Inflammatory macrophage treated with lipopolysaccharide for 4 hours (primary cell): ENCODE results near the gene AP5Z1.
A peak's percentile ranks its signal among the peaks of the same experiment; 100 is the strongest.
"Not testable (repeated sequence)": the region's sequence is repeated elsewhere in the genome, so short reads cannot be mapped to it uniquely, and the experiment has no call there.

Experiments used
- DNase-seq: peaks from one replicate; pipeline ENCODE4 v3.0.0-alpha.2; 2020

AP5Z1 gene

DNA sequence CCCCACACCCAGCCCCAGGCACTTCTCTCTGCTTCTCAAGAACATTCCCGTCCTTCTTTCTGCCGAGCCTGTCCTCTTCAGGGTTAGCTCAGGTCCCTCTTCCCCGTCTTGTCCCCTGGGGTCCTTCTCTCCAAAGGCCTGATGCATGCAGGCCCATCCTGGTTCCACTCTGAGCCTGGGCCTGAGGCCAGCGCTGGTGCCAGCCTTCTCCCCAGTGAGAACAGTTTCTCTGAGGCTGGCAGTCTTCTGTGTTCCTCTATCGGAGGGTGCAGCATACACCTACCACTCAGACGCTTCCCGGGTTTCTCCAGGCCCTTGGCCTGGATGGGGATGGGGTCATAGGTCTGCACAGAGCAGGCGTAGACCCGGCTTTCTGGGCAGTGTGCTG is 14.6 kb downstream of the AP5Z1 start:
- DNase-seq, result no peak

- no peak for DNase-seq
These were observed 15.1 kb downstream of the AP5Z1 start for GRCh38 chr7:4790516-4790991.

DNA sequence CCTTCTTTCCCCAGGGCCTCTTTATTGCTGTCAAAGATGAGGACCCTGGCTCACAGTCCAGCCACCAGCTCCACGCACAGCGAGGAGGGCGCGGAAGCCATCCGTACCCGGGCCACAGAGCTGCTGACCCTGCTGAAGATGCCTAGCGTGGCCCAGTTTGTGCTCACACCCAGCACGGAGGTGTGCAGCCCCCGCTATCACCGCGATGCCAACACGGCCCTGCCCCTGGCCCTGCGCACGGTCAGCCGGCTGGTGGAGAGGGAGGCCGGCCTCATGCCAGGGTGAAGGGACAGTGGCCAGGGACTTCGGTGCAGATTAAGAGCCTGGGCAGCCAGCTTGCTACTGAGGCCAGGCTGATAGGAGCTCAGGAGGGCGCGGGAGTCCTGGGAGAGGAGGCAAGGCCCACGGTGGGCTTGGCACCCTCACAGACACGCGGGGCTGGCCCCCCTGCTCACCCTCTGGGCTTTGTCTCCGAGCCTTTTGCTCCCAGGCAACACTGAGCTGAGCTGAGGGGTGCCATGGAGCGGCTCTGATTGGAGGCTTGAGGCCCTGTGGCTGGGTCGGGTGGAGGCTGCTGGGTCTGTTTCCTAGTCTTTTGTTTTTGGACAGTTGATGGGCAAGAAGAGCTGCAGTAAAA is 15.8 kb downstream of the AP5Z1 start:
- DNase-seq, result no peak

DNA sequence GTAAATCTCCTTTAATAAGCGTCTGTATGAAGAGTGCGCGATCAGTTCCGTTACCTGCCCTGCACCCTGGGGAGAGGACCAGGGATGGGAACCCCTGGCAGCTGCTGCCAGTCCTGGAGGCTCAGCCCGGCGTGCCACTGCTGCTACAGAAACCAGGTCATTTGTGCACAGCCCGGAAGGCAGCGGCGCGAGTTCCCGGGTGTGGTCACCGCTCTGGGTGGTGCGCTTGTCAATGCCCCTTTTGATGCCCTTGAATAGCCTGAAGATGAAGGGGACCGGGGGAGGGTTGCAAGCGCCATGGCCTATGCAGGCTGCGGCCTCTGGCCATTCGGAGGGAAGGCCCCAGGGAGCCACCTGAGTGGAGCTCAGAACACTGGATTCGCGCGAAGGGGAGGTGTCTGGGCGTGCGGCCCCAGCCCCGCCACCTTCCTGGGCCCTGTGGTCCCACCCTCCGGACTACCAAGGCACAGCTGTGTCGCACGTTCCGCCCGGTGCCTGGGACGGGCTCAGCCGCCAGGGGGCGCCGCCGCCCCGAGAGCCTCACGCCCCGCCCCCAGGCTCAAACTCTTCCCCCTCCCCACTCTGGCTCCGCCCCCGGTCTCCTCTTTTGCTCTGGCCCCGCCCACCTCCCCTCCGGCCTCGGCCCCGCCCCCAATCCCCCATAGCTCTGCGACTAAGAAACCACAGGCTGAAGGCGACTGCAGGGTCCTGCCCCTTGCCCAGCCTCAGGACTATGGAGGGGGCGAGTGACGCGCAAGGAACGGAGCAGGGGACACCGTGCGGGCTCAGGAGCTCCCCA is 16.5 kb downstream of the AP5Z1 start:
- peak; percentile 62 for DNase-seq

DNA sequence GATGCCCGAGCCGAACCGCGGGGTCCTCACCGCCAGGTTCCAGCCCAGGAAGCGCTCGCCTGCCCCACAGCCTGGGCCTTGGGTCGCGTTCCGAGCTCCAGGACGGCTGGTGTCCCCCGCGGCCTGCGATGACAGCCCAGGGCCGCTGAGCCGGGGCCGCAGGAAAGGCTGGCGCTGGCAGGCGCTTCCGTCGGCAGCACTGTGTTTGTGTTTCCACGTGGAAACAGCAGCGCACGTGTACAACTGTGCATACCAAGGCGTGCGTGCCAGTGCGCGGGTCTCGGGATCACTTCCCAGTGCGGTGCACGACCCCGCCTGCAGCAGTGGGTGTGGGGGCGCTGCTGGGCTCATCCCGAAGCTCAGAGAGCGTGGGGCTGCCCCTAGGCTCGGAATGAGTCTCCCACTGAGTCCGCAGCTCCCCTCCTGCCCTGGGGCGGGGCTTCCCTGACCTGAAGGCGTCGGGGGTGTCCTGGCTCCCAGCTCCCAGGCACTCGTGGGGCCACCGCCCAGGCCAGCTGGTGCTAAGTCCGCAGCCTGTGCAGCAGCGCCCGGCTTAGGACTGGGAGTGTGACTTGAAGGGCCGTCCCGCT is 17.2 kb downstream of the AP5Z1 start:
- DNase-seq, result no peak

GRCh38 chr7:4793385-4793993 is 18.1 kb downstream of the AP5Z1 start:
- DNase-seq, result not testable (repeated sequence)

- DNase-seq, result not testable (repeated sequence)
These were observed 18.7 kb downstream of the AP5Z1 start for GRCh38 chr7:4794171-4794570.

- DNase-seq, result no peak
These were observed 19.3 kb downstream of the AP5Z1 start for GRCh38 chr7:4794591-4795350.

DNA sequence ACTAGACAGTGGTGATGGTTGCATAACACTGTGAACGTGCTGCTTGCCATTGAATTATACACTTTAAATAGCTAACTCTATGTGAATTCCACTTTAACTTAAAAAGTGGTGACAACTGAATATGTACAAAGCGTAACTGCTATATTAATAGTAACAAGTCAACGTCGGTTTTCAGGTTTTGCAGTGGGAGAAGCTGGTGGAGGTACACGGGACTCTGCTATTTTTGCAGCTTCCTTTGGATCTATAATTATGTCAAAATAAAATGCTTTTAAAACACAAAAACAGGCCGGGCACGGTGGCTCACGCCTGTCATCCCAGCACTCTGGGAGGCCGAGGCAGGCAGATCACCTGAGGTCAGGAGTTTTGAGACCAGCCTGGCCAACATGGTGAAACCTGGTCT is 21.0 kb downstream of the AP5Z1 start:
- no peak for DNase-seq

- DNase-seq, result peak; percentile 43
These were observed 22.7 kb downstream of the AP5Z1 start for GRCh38 chr7:4797858-4798705.

- DNase-seq, result no peak
These were observed 23.3 kb downstream of the AP5Z1 start for GRCh38 chr7:4798706-4799235.

DNA sequence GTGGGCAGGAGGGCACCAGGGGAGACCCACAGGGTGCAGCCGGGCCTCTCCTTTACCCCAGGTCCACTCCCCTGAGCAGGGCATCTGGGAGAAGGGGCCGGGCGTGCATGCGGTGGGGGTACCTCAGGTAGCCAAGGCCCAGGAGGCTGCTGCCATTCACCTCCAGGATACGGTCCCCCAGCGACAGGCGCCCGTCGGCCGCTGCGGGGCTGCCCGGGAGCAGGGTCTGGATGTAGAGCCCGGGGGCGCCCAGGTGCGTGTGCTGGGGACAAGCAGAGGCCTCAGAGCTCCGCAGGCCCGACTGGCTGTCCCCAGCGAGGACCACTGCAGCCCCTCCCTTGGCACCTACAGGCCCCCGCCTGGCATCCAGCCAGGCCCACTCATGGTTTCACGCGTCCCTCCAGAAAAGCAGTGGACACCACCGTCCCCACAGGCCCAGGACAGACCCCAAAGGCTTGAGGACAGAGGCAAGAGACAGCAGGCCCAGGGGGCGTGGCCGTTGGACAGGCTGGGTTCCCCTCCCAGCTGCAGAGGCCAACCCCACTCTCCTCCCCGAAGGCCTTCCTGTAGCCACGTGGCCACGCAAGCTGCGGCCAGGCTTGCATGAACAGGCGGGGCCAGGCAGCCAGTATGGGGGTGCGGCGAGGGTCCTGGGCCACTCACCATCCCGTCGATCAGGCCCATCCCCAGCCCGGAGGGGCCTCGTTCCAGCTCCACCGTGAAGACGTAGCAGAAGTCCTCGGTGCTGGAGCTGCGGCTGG is 24.3 kb downstream of the AP5Z1 start:
- DNase-seq, result no peak

GRCh38 chr7:4800487-4800886 is 25.1 kb downstream of the AP5Z1 start:
- DNase-seq, result no peak

GRCh38 chr7:4800926-4801838 is 25.8 kb downstream of the AP5Z1 start:
- DNase-seq, result no peak

DNA sequence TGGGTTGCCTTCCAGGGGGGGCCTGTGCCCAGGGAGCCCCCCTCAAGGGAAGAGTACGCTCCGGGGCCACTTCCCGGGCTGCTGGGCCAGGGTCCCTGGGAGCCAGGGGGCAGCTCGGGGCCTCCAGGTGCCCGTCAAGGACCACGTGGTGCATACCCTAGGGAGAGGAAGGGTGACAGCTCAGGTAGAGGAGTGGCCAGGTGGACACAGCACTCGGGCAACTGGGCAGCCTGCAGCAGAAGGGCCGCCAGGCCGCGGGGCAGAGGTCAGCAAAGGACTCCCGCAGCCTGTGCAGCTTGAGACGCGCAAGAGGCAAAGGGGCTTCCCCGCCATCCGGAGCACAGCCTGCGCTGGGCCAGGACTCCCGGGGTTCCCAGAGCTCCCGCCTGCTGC is 26.4 kb downstream of the AP5Z1 start:
- no peak for DNase-seq

DNA sequence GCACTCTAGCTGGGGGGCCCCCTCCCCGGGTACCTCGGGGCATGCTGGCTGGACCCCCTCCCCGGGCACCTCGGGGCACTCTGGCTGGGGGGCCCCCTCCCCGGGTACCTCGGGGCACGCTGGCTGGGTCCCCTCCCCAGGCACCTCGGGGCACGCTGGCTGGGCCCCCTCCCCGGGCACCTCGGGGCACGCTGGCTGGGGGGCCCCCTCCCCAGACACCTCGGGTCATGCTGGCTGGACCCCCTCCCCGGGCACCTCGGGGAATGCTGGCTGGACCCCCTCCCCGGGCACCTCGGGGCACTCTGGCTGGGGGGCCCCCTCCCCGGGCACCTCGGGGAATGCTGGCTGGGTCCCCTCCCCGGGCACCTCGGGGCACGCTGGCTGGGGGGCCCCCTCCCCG is 27.2 kb downstream of the AP5Z1 start:
- DNase-seq, result not testable (repeated sequence)

DNA sequence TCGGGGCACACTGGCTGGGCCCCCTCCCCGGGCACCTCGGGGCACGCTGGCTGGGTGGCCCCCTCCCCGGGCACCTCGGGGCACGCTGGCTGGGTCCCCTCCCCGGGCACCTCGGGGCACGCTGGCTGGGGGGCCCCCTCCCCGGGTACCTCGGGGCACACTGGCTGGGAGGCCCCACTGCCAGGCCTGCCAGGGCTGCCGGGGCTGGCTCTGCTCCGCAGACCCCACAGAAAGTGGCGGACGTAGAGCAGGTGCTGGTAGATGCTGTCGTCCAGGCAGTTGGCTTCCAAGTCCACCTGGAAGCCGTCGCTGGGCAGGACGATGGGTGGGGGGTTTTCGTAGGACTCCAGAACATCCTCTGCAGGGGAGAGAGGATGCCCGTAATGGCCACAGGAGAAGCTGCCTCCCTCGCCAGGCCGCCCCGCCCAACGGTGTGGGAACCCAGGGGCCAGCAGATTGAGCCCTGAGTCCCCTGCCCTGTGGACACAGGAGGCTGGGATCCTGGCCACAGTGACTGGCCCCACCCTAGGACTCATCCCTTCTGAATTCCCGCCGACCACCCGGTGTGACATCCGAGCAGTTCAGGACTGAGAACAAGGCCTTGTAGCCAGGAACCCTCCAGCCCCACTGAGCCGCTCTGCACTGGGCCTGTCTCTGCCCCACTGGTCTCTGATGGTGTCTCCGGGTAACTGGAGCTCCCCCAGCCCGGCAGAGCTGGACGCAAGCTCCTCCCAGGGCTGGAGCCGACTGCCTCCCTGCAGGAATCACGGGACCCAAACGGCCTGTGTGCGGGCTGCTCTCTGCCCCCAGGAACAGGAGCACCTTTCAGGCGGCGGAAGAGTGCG is 28.2 kb downstream of the AP5Z1 start:
- no peak for DNase-seq

DNA sequence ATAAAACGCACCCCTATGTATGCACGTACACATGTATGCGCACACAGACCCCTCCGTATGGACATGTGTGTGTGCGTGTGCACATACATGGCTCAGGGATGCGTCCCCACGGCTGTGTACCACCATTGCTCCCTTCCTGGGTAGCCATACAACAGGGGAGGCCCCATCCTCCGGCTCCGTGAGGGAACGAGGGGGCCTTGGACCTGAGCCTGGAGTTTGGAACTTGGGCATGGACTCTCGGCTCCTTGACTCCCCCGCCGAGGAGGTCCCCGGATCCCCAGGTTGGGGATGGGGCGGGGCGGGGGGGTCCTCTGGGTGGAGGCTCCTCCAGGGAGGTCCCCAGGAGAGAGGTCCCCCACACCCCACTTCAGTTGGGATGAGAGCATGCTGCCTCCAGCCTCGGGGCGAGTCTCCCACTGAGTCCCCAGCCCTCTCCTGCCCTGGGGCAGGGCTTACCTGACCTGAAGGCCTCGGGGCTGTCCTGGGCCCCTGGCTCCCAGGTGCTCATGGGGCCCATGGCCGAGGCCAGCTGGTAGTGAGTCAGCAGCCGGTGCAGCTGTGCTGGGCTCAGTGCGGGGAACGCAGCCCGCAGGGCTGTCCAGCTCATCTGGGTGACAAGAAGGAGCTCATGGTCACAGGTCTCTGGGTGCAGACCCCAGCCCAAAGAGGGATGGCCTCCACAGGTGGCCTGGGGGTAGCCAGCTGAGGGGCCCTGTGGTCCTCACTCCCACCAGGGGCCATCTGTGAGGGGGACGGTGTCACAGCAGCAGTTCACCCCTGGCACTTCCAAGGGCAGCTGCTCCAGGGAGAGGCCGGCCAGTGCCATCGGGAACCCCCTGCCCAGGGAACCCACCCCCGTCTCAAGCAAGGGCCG is 29.9 kb downstream of the AP5Z1 start:
- DNase-seq, result no peak
